Left renal pelvis (tissue), 4 donors: ENCODE data around the gene CXXC1. TPM values are rescaled to one million over a fixed set of nuclear protein-coding genes. Genes with fewer than 3 reads are reported as not detected.
A peak's percentile ranks its signal among the peaks of the same experiment; 100 is the strongest.
"Not testable (repeated sequence)": the region's sequence is repeated elsewhere in the genome, so short reads cannot be mapped to it uniquely, and the experiment has no call there.

Experiments
- DNase-seq, 4 donors: peaks; one replicate each; pipeline ENCODE4 v3.0.0-alpha.2; 2013; ENCODE audit warnings: low read depth in 4 of 4, low spot score in 3 of 4
- polyA plus RNA-seq, 4 donors: library from polyadenylated mRNA; unstranded; fragments of 120-200 nt; gene quantifications; one replicate each; pipeline ENCODE4 v1.2.1, GENCODE V29; 2013; ENCODE audit not compliant: insufficient read length in 4 of 4

Gene CXXC1
- polyA plus RNA-seq, 4 donors, result 43.3 to 98.6 (median 69.9) TPM

- no peak for DNase-seq
Observed at GRCh38 chr18:50276452-50276851, 11.0 kb downstream of the CXXC1 start.

- DNase-seq, result no peak
Observed at GRCh38 chr18:50275503-50276036, 11.9 kb downstream of the CXXC1 start.

GRCh38 chr18:50274941-50275340, 12.6 kb downstream of the CXXC1 start:
- no peak for DNase-seq

- DNase-seq, result no peak
Observed at GRCh38 chr18:50274044-50274442, 13.4 kb downstream of the CXXC1 start.

- no peak for DNase-seq
Observed at GRCh38 chr18:50273203-50274043, 14.1 kb downstream of the CXXC1 start.

GRCh38 chr18:50272568-50272967, 14.9 kb downstream of the CXXC1 start:
- no peak for DNase-seq

- no peak for DNase-seq
Observed at GRCh38 chr18:50268022-50268747, 19.3 kb downstream of the CXXC1 start.

- DNase-seq, result peak; percentile 72 to 83 (median 78)
Observed at GRCh38 chr18:50266248-50266704, 21.2 kb downstream of the CXXC1 start, which contains the start of gene CFAP53. CFAP53 (minus strand) TSS chr18:50266495; CDS start chr18:50266404, 91 bp downstream.

GRCh38 chr18:50262977-50263376, 24.5 kb downstream of the CXXC1 start:
- DNase-seq, result no peak

GRCh38 chr18:50250935-50251334, 36.6 kb downstream of the CXXC1 start:
- DNase-seq, result no peak

GRCh38 chr18:50249576-50249975, 37.9 kb downstream of the CXXC1 start:
- DNase-seq, result no peak

- DNase-seq, result no peak
Observed at GRCh38 chr18:50247561-50247960, 39.9 kb downstream of the CXXC1 start.

- not testable (repeated sequence) for DNase-seq
Observed at GRCh38 chr18:50241768-50242167, 45.7 kb downstream of the CXXC1 start.

- DNase-seq, result no peak
Observed at GRCh38 chr18:50240080-50240563, 47.4 kb downstream of the CXXC1 start.

GRCh38 chr18:50232419-50232818, 55.1 kb downstream of the CXXC1 start:
- no peak for DNase-seq

Other genes starting within 250 kb of the CXXC1 start
- 10 to 100 TPM in 3 of 4 donors, 1 to 10 TPM in 1; 6.2 to 30.2 (median 28.3) TPM for gene MYO5B, start 92.5 kb downstream of the CXXC1 start, polyA plus RNA-seq
- 1 to 10 TPM in 3 of 4 donors, under 1 TPM in 1; 0.68 to 4.6 (median 3.9) TPM for gene CFAP53, start 21.2 kb downstream of the CXXC1 start, polyA plus RNA-seq
- 10 to 100 TPM; 50.7 to 81.6 (median 61.5) TPM for gene MBD1, start 6.2 kb downstream of the CXXC1 start, polyA plus RNA-seq
- gene SKA1, start 87.4 kb upstream of the CXXC1 start, polyA plus RNA-seq, result 1 to 10 TPM; 6.4 to 8.4 (median 7.0) TPM